T-helper 17 cell (primary cell): ENCODE results near the gene BTBD16. TPM values are rescaled to one million over a fixed set of nuclear protein-coding genes. Genes with fewer than 3 reads are reported as not detected.

ENCODE experiments used
- ATAC-seq: fragments of 150-1000 bp; cut with Tn5 transposase; 2 replicates; pipeline ENCODE4 v1.10.0; 2021; ENCODE audit warnings: mild to moderate bottlenecking, moderate library complexity
- DNase-seq, 3 donors: peaks; one replicate each; pipeline versions ENCODE4 v3.0.0 to v3.0.0-alpha.2; 2020 to 2021
- H3K9me3 ChIP-seq: one replicate; pipeline ENCODE4 v1.7.0; 2013; ENCODE audit warnings: low read length, mild to moderate bottlenecking; ENCODE audit not compliant: control insufficient read depth, poor library complexity, severe bottlenecking
- H3K27ac Mint-ChIP-seq: one replicate; pipeline ENCODE4 v1.8.0; 2022; ENCODE audit warnings: mild to moderate bottlenecking, moderate library complexity, mixed read lengths
- H3K27me3 Mint-ChIP-seq: one replicate; pipeline ENCODE4 v1.8.0; 2022; ENCODE audit warnings: mixed read lengths
- H3K36me3 Mint-ChIP-seq: one replicate; pipeline ENCODE4 v1.8.0; 2022; ENCODE audit warnings: low read depth, mixed read lengths
- H3K4me1 Mint-ChIP-seq: one replicate; pipeline ENCODE4 v1.8.0; 2022; ENCODE audit warnings: mild to moderate bottlenecking, mixed read lengths
- H3K4me3 Mint-ChIP-seq: one replicate; pipeline ENCODE4 v1.8.0; 2022; ENCODE audit warnings: mild to moderate bottlenecking, moderate library complexity, mixed read lengths
- total RNA-seq, 4 donors: library from RNA in 2 of 4; stranded (reverse) in 2 of 4; gene quantifications; one replicate each; pipeline ENCODE4 v1.2.3 and lab custom pipeline; 2022 to 2026

BTBD16 gene
- total RNA-seq, 2 donors from 2014 or later = not detected

DNA sequence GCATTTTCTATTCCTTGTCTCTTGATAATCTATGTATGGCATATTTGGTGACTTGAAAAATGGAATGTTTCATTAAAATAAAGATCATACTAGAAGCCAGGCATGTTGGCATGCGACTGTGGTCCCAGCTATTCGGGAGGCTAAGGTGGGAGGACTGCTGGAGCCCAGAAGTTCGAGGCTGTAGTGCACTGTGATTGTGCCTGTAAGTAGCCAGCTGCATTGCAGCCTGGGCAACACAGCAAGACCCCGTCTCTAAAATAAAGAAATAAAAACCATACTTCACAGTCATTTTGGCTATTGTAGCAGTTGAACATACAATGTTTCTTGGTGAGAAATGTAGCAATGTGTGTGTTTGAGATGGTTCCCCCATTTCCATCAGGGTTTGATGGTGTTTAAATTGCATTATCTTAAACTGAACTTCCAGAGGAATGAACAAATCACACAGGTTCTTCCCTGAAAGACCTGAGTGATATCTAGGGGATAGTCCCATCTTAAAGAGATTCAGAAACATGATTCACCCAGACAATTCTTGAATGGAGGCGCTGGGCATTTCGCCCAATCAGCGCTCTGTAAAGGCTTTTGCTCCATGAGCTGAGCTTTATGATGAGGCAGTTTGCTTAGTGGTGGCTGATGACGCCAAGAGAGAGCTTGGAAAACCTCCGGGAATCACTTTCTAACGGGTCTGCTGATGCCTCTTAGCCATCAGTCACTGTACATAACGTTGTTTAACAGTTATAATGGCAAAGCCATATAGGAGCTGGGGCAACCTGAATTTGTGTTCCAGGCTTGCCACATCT lies 19.4 kb upstream of the BTBD16 start:
- no peak for ATAC-seq
- no peaks in the 10 kb centered on the region for H3K9me3 ChIP-seq
- H3K4me1 Mint-ChIP-seq = no peaks in the 10 kb centered on the region
- DNase-seq = no peak
- peaks cover 51% of the 10 kb centered on the region for H3K27me3 Mint-ChIP-seq
- no peaks in the 10 kb centered on the region for H3K36me3 Mint-ChIP-seq
- no peak overlapping the region for H3K4me3 Mint-ChIP-seq
- no peak overlapping the region for H3K27ac Mint-ChIP-seq

DNA sequence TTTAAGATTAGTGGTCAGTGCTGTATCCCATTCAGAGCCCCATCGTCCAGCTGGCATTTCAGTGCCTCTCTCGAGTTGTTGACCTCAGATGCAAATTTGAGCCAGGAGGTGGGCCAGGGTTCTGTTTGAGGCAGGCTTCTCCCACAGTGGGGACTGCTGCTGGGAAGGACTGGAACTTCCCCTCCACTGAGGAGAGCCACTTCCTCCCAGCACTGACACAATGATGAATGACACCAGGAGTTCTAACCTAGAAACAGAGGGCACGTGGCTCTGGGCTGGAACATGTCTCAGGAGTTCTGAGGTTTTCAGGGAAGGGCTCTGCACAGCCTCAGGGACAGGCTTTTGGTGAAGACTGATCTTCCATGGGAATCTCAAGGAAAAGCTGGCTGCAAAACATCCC lies 18.3 kb upstream of the BTBD16 start:
- Mint-ChIP-seq H3K27me3 (peaks cover 55% of the 10 kb centered on the region), H3K27ac (no peak overlapping the region), H3K4me3 (no peak overlapping the region), H3K36me3 (no peaks in the 10 kb centered on the region), H3K4me1 (no peaks in the 10 kb centered on the region)
- no peaks in the 10 kb centered on the region for H3K9me3 ChIP-seq
- DNase-seq (no peak), ATAC-seq (no peak)

DNA sequence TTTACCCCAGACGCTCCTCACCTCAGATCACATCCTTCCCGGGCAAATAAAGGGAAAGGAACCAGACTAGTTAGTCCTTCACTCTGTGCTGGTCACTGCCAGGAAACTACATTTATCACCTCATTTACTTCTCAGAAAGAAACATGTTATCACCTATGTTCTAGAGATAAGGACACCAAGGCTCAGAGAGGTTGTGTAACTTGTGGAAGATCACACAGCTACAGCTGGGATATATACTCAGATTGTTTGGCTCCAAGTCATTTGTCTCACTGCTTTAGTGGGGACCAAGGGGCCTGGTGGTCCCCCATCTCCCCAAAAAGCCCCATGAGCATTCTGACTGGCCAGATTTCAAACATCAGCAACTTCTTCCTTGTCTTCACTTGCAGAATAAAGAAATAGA lies 17.5 kb upstream of the BTBD16 start:
- no peak overlapping the region for H3K4me3 Mint-ChIP-seq

DNA sequence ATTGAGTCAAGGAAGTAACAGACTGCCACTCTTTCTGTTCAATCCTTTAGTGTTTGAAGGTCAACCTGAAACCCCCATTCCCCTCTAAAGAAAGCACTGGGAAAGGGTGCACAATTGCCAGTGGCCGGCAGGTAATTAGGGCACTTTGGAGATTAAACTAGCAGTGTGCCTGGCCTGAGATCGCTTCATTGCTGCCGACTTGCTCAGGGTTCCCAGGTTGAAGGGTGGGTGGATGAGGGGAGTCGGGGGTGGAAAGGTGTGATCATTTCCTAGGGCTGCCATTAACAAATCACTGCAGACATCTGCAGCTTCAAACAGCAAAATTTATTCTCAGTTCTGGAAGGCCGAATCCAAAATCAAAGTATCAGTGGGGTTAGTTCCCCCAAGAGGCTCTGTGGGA lies 16.3 kb upstream of the BTBD16 start:
- H3K4me1 Mint-ChIP-seq = no peaks in the 10 kb centered on the region
- DNase-seq = no peak
- no peaks in the 10 kb centered on the region for H3K36me3 Mint-ChIP-seq
- no peaks in the 10 kb centered on the region for H3K9me3 ChIP-seq
- no peak overlapping the region for H3K27ac Mint-ChIP-seq
- H3K27me3 Mint-ChIP-seq = peaks cover 47% of the 10 kb centered on the region
- H3K4me3 Mint-ChIP-seq = no peak overlapping the region
- ATAC-seq = no peak

More for the DNA sequence above, 17.5 kb upstream of the BTBD16 start:
- ATAC-seq = no peak
- H3K36me3 Mint-ChIP-seq = no peaks in the 10 kb centered on the region
- no peak overlapping the region for H3K27ac Mint-ChIP-seq
- DNase-seq = no peak
- H3K4me1 Mint-ChIP-seq = no peaks in the 10 kb centered on the region
- peaks cover 53% of the 10 kb centered on the region for H3K27me3 Mint-ChIP-seq
- H3K9me3 ChIP-seq = no peaks in the 10 kb centered on the region

DNA sequence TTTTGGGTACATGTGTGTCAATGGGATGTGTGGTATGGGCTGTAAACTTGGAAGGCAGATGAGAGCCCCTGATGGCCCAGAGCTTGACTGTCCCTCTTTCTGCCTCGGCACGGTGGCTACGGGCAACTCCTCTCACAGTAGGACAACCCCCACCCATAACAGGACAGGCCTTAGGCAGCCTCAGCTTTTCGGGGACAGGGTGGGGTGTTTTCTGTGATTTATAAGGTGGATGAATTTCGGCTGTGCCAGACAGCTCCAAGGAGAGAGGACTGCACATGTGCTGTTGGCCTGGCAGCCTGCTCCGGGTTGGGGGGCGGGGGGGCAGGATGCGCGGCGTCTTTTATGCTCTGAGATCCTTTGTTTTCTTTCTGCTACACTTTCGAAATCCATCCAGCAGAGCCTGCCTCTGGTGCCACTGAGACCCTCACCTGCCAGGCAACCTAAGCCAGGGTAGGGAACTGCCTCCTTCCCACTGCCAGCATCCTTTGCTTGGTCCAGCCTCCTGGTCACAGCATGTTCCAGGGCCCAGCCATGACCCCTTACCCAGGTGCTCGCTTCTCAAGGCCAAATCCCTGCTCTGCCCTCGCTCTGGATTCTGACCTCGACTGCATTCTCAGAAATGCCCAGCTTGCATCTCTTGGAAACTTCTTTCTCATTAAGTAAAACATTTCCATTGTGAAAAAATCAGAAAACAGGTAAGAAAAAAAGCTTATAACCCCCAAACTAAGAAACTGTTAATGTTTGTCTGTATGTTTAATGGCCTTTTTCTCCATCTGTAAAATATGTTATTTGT lies 15.4 kb upstream of the BTBD16 start:
- Mint-ChIP-seq H3K4me1 (no peaks in the 10 kb centered on the region), H3K36me3 (no peaks in the 10 kb centered on the region), H3K4me3 (no peak overlapping the region), H3K27ac (no peak overlapping the region), H3K27me3 (peaks cover 51% of the 10 kb centered on the region)
- no peaks in the 10 kb centered on the region for H3K9me3 ChIP-seq
- ATAC-seq = no peak
- DNase-seq = no peak

DNA sequence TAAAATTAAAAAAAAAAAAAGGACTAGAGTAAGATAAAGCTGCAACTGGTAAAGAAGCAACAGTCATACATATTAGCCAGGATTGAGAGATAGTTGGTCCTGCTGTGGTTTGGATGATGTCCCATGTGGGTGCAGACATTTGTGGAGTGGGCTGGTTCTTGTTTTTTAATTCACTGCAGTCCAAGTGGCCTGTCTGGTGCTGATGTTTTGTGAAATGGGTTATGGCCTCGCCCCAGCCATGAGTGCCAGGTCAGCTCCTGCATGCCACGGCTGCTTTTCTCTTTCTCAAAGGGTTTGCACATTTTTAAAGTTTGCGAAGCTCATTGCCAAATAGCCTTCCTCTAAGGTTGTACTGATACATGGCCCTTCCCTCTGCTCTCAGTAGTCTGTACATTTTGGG lies 14.1 kb upstream of the BTBD16 start:
- Mint-ChIP-seq H3K36me3 (no peaks in the 10 kb centered on the region), H3K27me3 (peaks cover 51% of the 10 kb centered on the region), H3K4me1 (no peaks in the 10 kb centered on the region), H3K27ac (no peak overlapping the region), H3K4me3 (no peak overlapping the region)
- DNase-seq = no peak
- ATAC-seq = no peak
- H3K9me3 ChIP-seq = no peaks in the 10 kb centered on the region

DNA sequence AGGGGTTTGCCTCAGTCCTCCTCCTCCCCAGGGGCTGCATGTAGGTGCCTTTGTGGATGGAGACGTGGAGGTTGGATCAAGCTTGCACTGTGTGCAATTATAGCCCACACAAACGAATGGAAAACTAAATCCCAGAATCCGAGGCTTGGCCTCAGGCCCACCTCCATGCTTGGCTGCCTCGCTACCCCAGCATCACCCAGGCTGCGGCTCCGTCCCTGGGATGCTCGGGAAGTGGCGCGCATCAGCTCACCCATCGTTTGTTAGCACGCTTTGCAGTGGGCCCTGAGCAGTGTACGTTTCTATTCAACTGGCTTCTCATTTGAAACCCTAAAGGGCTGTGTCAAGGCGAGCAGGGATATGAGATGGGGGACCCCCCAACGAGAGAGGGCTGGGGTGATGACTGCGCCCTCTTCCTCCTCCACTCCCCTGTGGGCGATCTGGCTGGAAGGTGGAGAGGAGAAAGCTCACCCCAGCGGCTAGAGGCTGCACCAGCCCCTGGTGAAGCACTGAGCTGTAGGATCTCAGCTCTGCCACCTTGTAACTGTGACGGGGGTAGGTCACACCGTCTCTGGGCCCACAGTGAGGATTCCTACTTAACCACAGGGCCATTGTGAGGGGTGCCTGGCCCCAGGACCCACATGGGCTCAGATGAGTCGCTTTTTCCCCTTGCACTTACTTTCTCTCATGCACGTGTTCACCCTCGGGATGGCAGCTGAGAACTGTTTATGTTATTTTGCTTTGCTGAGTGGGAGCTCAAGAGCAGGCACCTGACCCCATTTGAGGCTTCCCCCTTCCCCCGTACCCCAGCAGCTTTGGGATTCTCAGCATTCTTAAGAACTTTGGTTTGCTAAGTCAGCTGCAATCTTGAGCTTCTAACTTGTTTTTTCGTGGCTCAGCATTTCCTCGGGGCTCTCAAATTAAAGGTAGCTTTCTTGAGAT lies 12.7 kb upstream of the BTBD16 start:
- ATAC-seq (no peak), DNase-seq (no peak)
- no peak overlapping the region for H3K27ac Mint-ChIP-seq
- H3K9me3 ChIP-seq = no peaks in the 10 kb centered on the region
- no peaks in the 10 kb centered on the region for H3K4me1 Mint-ChIP-seq
- peaks cover 49% of the 10 kb centered on the region for H3K27me3 Mint-ChIP-seq
- no peak overlapping the region for H3K4me3 Mint-ChIP-seq
- H3K36me3 Mint-ChIP-seq = no peaks in the 10 kb centered on the region

DNA sequence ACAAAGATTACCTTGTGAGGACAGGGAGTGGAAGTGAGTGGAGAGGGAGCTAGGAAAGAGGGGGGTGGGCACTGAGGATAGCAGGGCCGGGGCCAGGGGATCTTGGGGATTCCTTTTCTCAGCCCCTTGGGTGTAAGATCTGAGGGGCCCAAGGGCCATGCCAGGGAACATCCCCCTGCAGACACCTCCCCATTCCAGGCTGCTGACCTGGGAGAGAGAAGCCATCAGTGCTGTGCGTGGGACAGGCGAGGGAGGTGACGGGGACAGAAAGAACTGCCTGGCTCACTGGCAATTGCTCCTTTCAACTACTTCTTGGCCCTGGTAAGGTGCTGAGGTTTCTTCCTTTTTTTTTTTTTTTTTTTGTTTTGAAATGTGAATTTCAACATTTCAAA lies 12.0 kb upstream of the BTBD16 start:
- H3K27ac Mint-ChIP-seq = no peak overlapping the region
- H3K4me3 Mint-ChIP-seq = no peak overlapping the region
- H3K27me3 Mint-ChIP-seq = peaks cover 46% of the 10 kb centered on the region
- no peak for DNase-seq
- no peak for ATAC-seq
- H3K36me3 Mint-ChIP-seq = no peaks in the 10 kb centered on the region
- no peaks in the 10 kb centered on the region for H3K9me3 ChIP-seq
- no peaks in the 10 kb centered on the region for H3K4me1 Mint-ChIP-seq

DNA sequence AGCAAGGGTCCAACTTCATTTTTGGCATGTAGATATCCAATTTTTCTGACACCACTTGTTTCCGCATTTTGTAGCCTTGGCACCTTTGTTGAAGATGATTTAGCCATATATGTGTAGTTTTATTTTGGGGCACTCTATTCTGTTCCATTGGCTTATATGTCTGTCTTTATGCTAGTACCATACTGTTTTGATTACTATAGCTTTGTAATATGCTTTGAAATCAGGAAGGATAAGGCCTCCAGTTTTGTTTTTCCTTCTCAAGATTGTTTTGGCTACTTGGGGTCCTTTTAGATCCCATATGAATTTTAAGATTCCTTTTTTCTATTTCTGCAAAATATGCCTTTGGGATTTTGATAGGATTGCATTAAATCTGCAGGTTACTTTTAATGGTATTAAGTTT lies 9.5 kb upstream of the BTBD16 start:
- no peaks in the 10 kb centered on the region for H3K9me3 ChIP-seq
- DNase-seq (no peak), ATAC-seq (no peak)
- H3K36me3 Mint-ChIP-seq = no peaks in the 10 kb centered on the region
- no peaks in the 10 kb centered on the region for H3K4me1 Mint-ChIP-seq
- no peak overlapping the region for H3K4me3 Mint-ChIP-seq
- peaks cover 44% of the 10 kb centered on the region for H3K27me3 Mint-ChIP-seq
- no peak overlapping the region for H3K27ac Mint-ChIP-seq

DNA sequence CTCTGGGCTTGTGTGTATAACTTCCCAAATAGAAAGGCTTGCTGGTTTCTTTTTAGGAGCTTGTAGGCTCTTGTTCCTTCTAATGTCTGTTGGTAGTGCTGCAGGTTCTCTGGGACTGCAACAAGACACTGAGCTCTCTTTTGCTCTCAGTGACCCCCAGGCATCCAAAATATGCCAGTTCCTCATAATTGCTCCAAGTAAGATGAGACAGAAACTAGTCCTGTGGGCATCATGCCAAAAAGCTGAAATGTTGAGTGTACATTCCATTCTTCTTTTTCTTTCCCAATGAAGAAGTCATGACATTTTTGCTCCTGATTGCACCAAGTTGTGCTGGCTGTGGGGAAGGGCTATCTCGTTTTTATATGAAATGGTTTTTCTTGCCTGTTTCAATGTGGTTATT lies 7.1 kb upstream of the BTBD16 start:
- Mint-ChIP-seq H3K27ac (no peak overlapping the region), H3K27me3 (peaks cover 49% of the 10 kb centered on the region), H3K4me1 (peaks cover 5% of the 10 kb centered on the region), H3K36me3 (no peaks in the 10 kb centered on the region), H3K4me3 (no peak overlapping the region)
- DNase-seq (no peak), ATAC-seq (no peak)
- no peaks in the 10 kb centered on the region for H3K9me3 ChIP-seq

DNA sequence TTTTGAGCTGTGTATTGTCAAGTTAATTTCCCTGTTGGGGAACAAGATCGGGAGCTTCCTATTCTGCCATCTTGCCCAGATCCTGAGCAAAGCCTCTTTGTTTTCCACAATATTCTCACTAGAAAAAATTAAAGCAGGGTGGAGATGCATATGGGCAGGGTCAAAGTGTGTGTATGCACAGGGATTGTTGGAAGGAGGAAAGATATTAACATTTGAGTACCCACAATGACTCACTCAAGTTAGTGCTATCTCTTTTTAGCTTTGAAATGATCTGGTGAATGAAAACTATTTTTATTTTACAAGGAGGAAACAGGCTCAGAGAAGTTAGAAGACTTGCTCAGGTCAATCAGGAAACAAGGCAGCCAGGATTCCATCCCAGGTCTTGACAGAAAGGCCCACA lies 6.7 kb upstream of the BTBD16 start:
- H3K4me1 Mint-ChIP-seq = peaks cover 5% of the 10 kb centered on the region
- DNase-seq (no peak), ATAC-seq (no peak)
- H3K9me3 ChIP-seq = no peaks in the 10 kb centered on the region
- H3K27me3 Mint-ChIP-seq = peaks cover 52% of the 10 kb centered on the region
- H3K36me3 Mint-ChIP-seq = no peaks in the 10 kb centered on the region
- H3K27ac Mint-ChIP-seq = no peak overlapping the region
- no peak overlapping the region for H3K4me3 Mint-ChIP-seq

DNA sequence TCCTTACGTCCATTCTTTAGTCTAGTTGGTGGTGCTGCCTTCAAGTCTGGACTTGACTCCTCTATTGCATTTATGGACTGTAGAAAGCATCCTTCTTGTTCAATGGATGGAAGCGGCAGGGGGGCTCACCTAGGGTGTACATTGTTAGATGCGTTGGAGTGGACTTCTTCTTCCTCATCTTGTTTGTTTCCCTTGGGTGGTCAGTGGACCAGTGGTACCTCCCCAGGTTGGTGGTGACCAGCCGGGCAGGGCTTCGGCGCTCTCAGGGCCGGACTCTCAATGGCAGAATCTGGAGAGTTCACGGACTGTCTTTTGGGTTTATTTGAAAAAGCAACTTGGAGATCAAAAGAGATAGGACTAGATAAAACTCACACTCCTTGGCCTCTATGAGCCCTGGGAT lies 6.2 kb upstream of the BTBD16 start:
- Mint-ChIP-seq H3K36me3 (no peaks in the 10 kb centered on the region), H3K27me3 (peaks cover 52% of the 10 kb centered on the region)

DNA sequence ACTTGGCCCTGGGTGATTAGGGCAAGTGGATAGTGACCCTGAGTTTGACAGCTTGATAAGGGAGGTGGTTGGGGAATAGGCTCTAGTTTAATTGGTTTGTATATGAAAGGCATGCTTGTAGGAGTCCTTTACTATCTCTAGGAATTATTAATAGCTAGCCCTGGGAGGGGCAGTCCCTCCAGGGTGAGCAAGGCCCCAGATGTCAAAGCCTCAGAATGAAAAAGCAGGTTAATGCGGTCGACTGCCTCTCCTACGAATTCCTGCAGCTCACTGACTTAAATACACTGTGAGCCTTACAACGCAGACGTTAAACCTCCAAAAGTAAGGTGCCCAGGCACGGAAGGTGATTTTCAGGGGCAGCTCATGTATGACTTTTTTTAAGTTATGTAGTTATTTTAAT lies 5.2 kb upstream of the BTBD16 start:
- Mint-ChIP-seq H3K4me3 (no peak overlapping the region), H3K27ac (no peak overlapping the region), H3K4me1 (peaks cover 5% of the 10 kb centered on the region), H3K36me3 (no peaks in the 10 kb centered on the region), H3K27me3 (peaks cover 49% of the 10 kb centered on the region)
- H3K9me3 ChIP-seq = no peaks in the 10 kb centered on the region
- no peak for ATAC-seq
- no peak for DNase-seq

More for the DNA sequence above, 6.2 kb upstream of the BTBD16 start:
- no peak overlapping the region for H3K27ac Mint-ChIP-seq
- peaks cover 5% of the 10 kb centered on the region for H3K4me1 Mint-ChIP-seq
- H3K9me3 ChIP-seq = no peaks in the 10 kb centered on the region
- ATAC-seq (no peak), DNase-seq (no peak)
- H3K4me3 Mint-ChIP-seq = no peak overlapping the region
